Activated B cell treated with CpG ODN at 0.5 μM for 24 hours (primary cell): ENCODE measurements around the gene LRBA. TPM values are rescaled to one million over a fixed set of nuclear protein-coding genes. Genes with fewer than 3 reads are reported as not detected.

Experiments used
- ATAC-seq: fragments of 200-7000 bp; cut with Tn5 transposase; one replicate; pipeline ENCODE4 v1.10.0; 2021; ENCODE audit warnings: low read depth, mild to moderate bottlenecking, moderate library complexity
- CTCF ChIA-PET: fragments of 350-600 bp; sonication (Branson Sonifier 250); formaldehyde crosslinking; loops from one replicate; lab custom pipeline; 2021; ENCODE audit warnings: antibody characterized with exemption; lab: Charles Lee
- POLR2A ChIA-PET: fragments of 350-600 bp; sonication (Branson Sonifier 250); formaldehyde crosslinking; loops from one replicate; lab custom pipeline; 2021; ENCODE audit warnings: antibody characterized with exemption; lab: Charles Lee
- DNase-seq: peaks from one replicate; pipeline ENCODE4 v3.0.0; 2022
- H3K27ac Mint-ChIP-seq: one replicate; pipeline ENCODE4 v1.8.0; 2020; ENCODE audit warnings: mixed read lengths
- H3K27me3 Mint-ChIP-seq: one replicate; pipeline ENCODE4 v1.8.0; 2021; ENCODE audit warnings: mixed read lengths
- H3K36me3 Mint-ChIP-seq: one replicate; pipeline ENCODE4 v1.8.0; 2021; ENCODE audit warnings: low read depth, mixed read lengths
- H3K4me1 Mint-ChIP-seq: one replicate; pipeline ENCODE4 v1.8.0; 2021; ENCODE audit warnings: mixed read lengths
- H3K4me3 Mint-ChIP-seq: one replicate; pipeline ENCODE4 v1.8.0; 2020; ENCODE audit warnings: mild to moderate bottlenecking, mixed read lengths
- H3K9me3 Mint-ChIP-seq: one replicate; pipeline ENCODE4 v1.8.0; 2020; ENCODE audit warnings: mixed read lengths
- intact Hi-C: fragments of 100-400 bp; cut with micrococcal nuclease; formaldehyde crosslinking; loops from one replicate; pipeline ENCODE4 v1.15.1; 2024
- total RNA-seq: library from RNA; stranded (reverse); gene quantifications from 2 replicates; pipeline ENCODE4 v1.2.3, GENCODE V29; 2022
- TF ChIP-seq, protein P1 (sequence below): fragments of 200-600 bp; IDR thresholded peaks from one replicate; pipeline ENCODE4 v1.8.0; 2022; ENCODE audit warnings: antibody characterized with exemption, mild to moderate bottlenecking

LRBA gene
- total RNA-seq, 1 donor from 2014 or later: 66.5 TPM

DNA sequence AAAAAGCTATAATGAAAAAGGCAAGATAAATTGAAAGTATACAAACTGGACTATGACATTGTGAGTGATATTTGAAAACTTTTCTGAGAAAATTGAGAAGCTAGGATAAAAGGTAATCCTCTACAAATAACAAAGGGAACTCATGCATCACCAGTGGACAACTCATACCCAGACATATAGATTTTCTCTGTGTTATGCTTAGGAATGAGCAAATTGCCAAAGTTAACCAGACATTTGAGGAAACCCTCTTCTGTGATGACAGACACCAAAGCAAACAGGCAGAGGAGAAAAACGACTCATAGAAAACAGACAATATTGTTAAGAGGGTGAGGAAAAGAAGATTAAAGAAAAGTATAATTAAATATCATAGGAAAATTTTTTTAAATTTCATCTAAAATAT, 246.6 kb downstream of the LRBA start:
- Mint-ChIP-seq H3K36me3 (peaks cover 17% of the 10 kb centered on the region), H3K4me1 (no peaks in the 10 kb centered on the region), H3K4me3 (no peak overlapping the region), H3K27me3 (no peaks in the 10 kb centered on the region), H3K9me3 (no peaks in the 10 kb centered on the region), H3K27ac (no peak overlapping the region)
- CTCF ChIA-PET: no interaction called here
- TF ChIP-seq, protein P1, sequence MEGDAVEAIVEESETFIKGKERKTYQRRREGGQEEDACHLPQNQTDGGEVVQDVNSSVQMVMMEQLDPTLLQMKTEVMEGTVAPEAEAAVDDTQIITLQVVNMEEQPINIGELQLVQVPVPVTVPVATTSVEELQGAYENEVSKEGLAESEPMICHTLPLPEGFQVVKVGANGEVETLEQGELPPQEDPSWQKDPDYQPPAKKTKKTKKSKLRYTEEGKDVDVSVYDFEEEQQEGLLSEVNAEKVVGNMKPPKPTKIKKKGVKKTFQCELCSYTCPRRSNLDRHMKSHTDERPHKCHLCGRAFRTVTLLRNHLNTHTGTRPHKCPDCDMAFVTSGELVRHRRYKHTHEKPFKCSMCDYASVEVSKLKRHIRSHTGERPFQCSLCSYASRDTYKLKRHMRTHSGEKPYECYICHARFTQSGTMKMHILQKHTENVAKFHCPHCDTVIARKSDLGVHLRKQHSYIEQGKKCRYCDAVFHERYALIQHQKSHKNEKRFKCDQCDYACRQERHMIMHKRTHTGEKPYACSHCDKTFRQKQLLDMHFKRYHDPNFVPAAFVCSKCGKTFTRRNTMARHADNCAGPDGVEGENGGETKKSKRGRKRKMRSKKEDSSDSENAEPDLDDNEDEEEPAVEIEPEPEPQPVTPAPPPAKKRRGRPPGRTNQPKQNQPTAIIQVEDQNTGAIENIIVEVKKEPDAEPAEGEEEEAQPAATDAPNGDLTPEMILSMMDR: no peak
- intact Hi-C loops: no loop called here
- POLR2A ChIA-PET: no interaction called here
- DNase-seq (no peak), ATAC-seq (no peak)

DNA sequence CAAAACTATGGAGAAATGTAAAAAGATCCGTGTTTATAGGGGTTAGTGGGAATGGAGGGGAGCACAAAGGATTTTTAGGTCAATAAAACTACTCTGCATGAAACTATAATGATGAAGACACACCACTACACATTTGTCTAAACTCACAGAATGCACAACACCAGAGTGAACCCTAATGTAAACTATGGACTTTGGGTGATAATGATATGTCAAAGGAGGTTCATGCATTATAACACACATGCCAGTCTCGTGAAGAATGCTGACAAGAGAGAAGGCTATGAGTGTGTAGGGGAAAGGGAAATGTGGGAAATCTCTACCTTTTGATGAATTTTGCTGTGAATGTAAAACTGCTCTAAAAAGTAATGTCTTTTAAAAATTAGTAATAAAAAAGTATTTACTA, 249.9 kb downstream of the LRBA start:
- TF ChIP-seq, protein P1: no peak
- Mint-ChIP-seq H3K4me1 (no peaks in the 10 kb centered on the region), H3K9me3 (no peaks in the 10 kb centered on the region), H3K36me3 (peaks cover 25% of the 10 kb centered on the region), H3K27ac (no peak overlapping the region), H3K4me3 (no peak overlapping the region), H3K27me3 (no peaks in the 10 kb centered on the region)
- ATAC-seq (no peak), DNase-seq (no peak)
- intact Hi-C loops: no loop called here
- CTCF ChIA-PET: no interaction called here
- POLR2A ChIA-PET: no interaction called here

DNA sequence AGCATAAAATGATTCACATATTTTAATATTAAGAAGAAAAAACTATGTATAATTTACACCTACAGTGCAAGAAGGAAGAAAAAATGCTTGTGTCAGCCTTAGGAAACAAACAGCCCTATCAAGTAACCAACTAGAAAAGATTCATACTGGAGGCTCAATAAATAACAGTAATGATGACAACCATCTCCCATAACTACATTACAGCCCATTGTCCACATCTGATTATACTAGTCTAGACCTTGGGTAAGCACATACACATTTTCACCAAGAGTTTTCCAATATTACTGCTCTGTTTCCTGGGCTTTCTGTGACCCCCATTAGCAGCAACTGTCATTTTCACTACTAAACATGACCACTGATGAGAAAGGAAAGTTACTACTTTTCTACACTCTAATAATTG, 263.4 kb downstream of the LRBA start:
- Mint-ChIP-seq H3K9me3 (no peaks in the 10 kb centered on the region), H3K36me3 (peaks cover 29% of the 10 kb centered on the region), H3K4me1 (no peaks in the 10 kb centered on the region), H3K4me3 (no peak overlapping the region), H3K27ac (no peak overlapping the region), H3K27me3 (no peaks in the 10 kb centered on the region)
- ATAC-seq: no peak
- TF ChIP-seq, protein P1: no peak
- CTCF ChIA-PET: no interaction called here
- intact Hi-C loops: no loop called here
- DNase-seq: no peak
- POLR2A ChIA-PET: no interaction called here

DNA sequence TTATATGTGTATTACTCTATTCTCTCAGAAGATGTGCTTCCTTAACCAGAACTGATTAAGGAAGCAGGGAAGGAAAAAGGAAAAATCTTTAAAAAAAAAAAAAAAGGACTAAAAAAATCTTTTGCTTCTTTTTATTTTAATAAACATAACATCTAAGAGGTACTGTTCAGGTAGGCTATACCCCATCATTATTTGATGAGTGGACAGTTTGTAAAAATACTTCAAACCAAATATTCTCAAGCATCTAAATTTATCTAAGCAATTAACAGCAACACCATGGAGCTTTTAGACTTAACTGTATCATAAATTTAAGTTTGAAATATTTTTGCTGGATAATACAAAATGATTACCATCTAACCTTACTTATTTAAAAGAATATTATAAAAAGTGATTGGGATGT, 264.3 kb downstream of the LRBA start:
- intact Hi-C loops: no loop called here
- POLR2A ChIA-PET: no interaction called here
- ATAC-seq (no peak), DNase-seq (no peak)
- CTCF ChIA-PET: no interaction called here
- H3K27me3 Mint-ChIP-seq: no peaks in the 10 kb centered on the region
- TF ChIP-seq, protein P1: no peak
- no peak overlapping the region for H3K4me3 Mint-ChIP-seq
- no peaks in the 10 kb centered on the region for H3K9me3 Mint-ChIP-seq
- H3K36me3 Mint-ChIP-seq: peaks cover 33% of the 10 kb centered on the region
- H3K27ac Mint-ChIP-seq: no peak overlapping the region
- no peaks in the 10 kb centered on the region for H3K4me1 Mint-ChIP-seq

DNA sequence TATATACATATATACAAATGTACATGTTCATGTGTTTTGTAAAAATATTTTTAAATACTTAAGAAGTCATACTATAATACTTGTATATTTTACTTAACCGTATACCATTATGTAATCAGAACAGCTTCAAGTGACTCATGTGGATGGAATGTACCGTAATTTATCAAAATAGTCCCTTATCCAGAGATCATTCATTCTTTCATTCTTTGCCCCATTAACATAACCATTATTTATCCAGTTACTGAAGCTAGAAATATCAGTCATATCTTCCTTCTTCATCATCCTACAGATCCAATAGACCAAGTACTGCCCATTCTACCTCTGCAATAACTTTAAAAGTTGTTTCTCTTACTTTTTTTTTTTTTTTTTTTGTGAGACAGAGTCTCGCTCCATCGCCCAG, 268.9 kb downstream of the LRBA start:
- no peak overlapping the region for H3K27ac Mint-ChIP-seq
- DNase-seq: no peak
- no peaks in the 10 kb centered on the region for H3K9me3 Mint-ChIP-seq
- no peak for ATAC-seq
- no peaks in the 10 kb centered on the region for H3K27me3 Mint-ChIP-seq
- no peak overlapping the region for H3K4me3 Mint-ChIP-seq
- TF ChIP-seq, protein P1: no peak
- CTCF ChIA-PET: no interaction called here
- intact Hi-C loops: no loop called here
- peaks cover 26% of the 10 kb centered on the region for H3K36me3 Mint-ChIP-seq
- POLR2A ChIA-PET: no interaction called here
- H3K4me1 Mint-ChIP-seq: no peaks in the 10 kb centered on the region
